ENCODE measurements around the gene CFAP221.

CFAP221 gene

GRCh38 chr2:119691189-119691588 lies 146.9 kb downstream of the CFAP221 start:
- no peaks in the 10 kb centered on the region for H3K27me3 Mint-ChIP-seq (ENCODE audit: low read depth, poor library complexity)
- H3K4me1 Mint-ChIP-seq: peaks cover 21% of the 10 kb centered on the region
- H3K9me3 Mint-ChIP-seq: no peaks in the 10 kb centered on the region
- no peak for TF ChIP-seq CTCF (IDR thresholded peaks at IDR 0.05)
- peaks cover 22% of the 10 kb centered on the region for H3K36me3 Mint-ChIP-seq (ENCODE audit: low read depth)
- no peak for DNase-seq
- H3K4me3 Mint-ChIP-seq: no peak overlapping the region
- no peak overlapping the region for H3K27ac Mint-ChIP-seq

- H3K4me3 Mint-ChIP-seq: no peak overlapping the region
Observed at GRCh38 chr2:119691651-119692245, 147.5 kb downstream of the CFAP221 start.

GRCh38 chr2:119692310-119692709 lies 148.1 kb downstream of the CFAP221 start:
- peaks cover 21% of the 10 kb centered on the region for H3K4me1 Mint-ChIP-seq
- H3K27ac Mint-ChIP-seq: no peak overlapping the region
- H3K36me3 Mint-ChIP-seq (ENCODE audit: low read depth): peaks cover 13% of the 10 kb centered on the region
- no peak for TF ChIP-seq CTCF (IDR thresholded peaks at IDR 0.05)
- peaks cover 3% of the 10 kb centered on the region for H3K27me3 Mint-ChIP-seq (ENCODE audit: low read depth, poor library complexity)
- no peaks in the 10 kb centered on the region for H3K9me3 Mint-ChIP-seq
- DNase-seq: no peak
- H3K4me3 Mint-ChIP-seq: no peak overlapping the region

More at GRCh38 chr2:119691651-119692245, 147.5 kb downstream of the CFAP221 start:
- no peak for DNase-seq
- Mint-ChIP-seq H3K27me3 (ENCODE audit: low read depth, poor library complexity) (no peaks in the 10 kb centered on the region), H3K4me1 (peaks cover 21% of the 10 kb centered on the region), H3K27ac (no peak overlapping the region), H3K9me3 (no peaks in the 10 kb centered on the region), H3K36me3 (ENCODE audit: low read depth) (peaks cover 19% of the 10 kb centered on the region)
- no peak for TF ChIP-seq CTCF (IDR thresholded peaks at IDR 0.05)

- DNase-seq: no peak
- Mint-ChIP-seq H3K4me3 (no peak overlapping the region), H3K27me3 (ENCODE audit: low read depth, poor library complexity) (peaks cover 4% of the 10 kb centered on the region), H3K27ac (no peak overlapping the region), H3K9me3 (no peaks in the 10 kb centered on the region), H3K36me3 (ENCODE audit: low read depth) (peaks cover 14% of the 10 kb centered on the region), H3K4me1 (peaks cover 26% of the 10 kb centered on the region)
- TF ChIP-seq CTCF (IDR thresholded peaks at IDR 0.05): no peak
Observed at GRCh38 chr2:119692954-119693353, 148.7 kb downstream of the CFAP221 start.

GRCh38 chr2:119693567-119693966 lies 149.3 kb downstream of the CFAP221 start:
- Mint-ChIP-seq H3K36me3 (ENCODE audit: low read depth) (peaks cover 11% of the 10 kb centered on the region), H3K4me3 (no peak overlapping the region), H3K27ac (peak overlapping the region; percentile 7), H3K27me3 (ENCODE audit: low read depth, poor library complexity) (peaks cover 4% of the 10 kb centered on the region), H3K9me3 (no peaks in the 10 kb centered on the region), H3K4me1 (peaks cover 26% of the 10 kb centered on the region)
- no peak for TF ChIP-seq CTCF (IDR thresholded peaks at IDR 0.05)
- no peak for DNase-seq

- peak overlapping the region; percentile 7 for H3K27ac Mint-ChIP-seq
- no peak for DNase-seq
- no peaks in the 10 kb centered on the region for H3K9me3 Mint-ChIP-seq
- H3K4me3 Mint-ChIP-seq: no peak overlapping the region
- no peak for TF ChIP-seq CTCF (IDR thresholded peaks at IDR 0.05)
- peaks cover 4% of the 10 kb centered on the region for H3K27me3 Mint-ChIP-seq (ENCODE audit: low read depth, poor library complexity)
- H3K36me3 Mint-ChIP-seq (ENCODE audit: low read depth): peaks cover 8% of the 10 kb centered on the region
- H3K4me1 Mint-ChIP-seq: peaks cover 28% of the 10 kb centered on the region
Observed at GRCh38 chr2:119693967-119694366, 149.7 kb downstream of the CFAP221 start.
